Stimulated activated CD8-positive, alpha-beta memory T cell treated with anti-CD3 and anti-CD28 coated beads, Interleukin-2, amount 100 ng/mL, for 1 hour (primary cell): Measurements from ENCODE around the gene MYRF.

Experiments
- DNase-seq, 2 donors: peaks; one replicate each; pipeline ENCODE4 v3.0.0-alpha.2; 2020; ENCODE audit warnings: low read depth in 2 of 2

MYRF gene

DNA sequence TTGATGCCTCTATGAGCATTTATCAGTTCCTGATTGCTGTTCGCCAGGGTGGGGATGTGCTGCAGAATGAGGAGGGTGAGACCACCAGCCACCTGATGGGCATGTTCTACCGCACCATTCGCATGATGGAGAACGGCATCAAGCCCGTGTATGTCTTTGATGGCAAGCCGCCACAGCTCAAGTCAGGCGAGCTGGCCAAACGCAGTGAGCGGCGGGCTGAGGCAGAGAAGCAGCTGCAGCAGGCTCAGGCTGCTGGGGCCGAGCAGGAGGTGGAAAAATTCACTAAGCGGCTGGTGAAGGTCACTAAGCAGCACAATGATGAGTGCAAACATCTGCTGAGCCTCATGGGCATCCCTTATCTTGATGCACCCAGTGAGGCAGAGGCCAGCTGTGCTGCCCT lies 43.0 kb downstream of the MYRF start:
- DNase-seq = no peak

DNA sequence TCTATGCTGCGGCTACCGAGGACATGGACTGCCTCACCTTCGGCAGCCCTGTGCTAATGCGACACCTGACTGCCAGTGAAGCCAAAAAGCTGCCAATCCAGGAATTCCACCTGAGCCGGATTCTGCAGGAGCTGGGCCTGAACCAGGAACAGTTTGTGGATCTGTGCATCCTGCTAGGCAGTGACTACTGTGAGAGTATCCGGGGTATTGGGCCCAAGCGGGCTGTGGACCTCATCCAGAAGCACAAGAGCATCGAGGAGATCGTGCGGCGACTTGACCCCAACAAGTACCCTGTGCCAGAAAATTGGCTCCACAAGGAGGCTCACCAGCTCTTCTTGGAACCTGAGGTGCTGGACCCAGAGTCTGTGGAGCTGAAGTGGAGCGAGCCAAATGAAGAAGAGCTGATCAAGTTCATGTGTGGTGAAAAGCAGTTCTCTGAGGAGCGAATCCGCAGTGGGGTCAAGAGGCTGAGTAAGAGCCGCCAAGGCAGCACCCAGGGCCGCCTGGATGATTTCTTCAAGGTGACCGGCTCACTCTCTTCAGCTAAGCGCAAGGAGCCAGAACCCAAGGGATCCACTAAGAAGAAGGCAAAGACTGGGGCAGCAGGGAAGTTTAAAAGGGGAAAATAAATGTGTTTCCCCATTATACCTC lies 43.6 kb downstream of the MYRF start:
- DNase-seq = no peak

- DNase-seq = peak; percentile 39 to 45
These were observed 45.0 kb downstream of the MYRF start for GRCh38 chr11:61797263-61797944.

DNA sequence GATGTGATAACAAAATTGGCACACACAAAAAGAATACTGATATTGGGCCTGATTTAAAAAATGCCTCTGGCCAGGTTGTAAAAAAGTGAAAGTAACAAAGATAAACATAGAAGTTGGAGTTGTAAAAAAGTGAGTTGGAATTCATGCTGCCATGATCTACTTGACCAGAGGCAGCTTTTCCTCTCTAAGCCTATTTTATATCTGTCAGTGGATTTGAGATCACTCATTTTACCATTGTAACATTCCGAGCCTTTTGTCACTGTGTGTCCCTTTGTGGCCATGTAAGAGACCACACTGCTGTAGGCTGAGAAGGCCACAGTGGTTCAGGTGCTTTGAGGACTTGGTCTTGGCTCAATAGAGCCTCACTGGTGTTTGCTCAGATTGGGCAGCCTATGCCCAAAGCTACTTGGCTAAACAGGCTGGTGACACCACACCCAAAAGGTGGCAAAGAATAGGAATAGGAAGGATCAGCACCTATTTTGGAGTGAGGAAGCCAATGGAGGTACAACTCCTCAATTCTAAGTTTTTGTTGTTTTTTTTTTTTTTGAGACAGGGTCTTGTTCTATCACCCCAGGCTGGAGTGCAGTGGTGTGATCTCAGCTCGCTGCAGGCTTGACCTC lies 47.3 kb downstream of the MYRF start:
- DNase-seq = no peak

- DNase-seq = no peak
These were observed 48.2 kb downstream of the MYRF start for GRCh38 chr11:61800331-61801281.

- DNase-seq = no peak
These were observed 50.2 kb downstream of the MYRF start for GRCh38 chr11:61802605-61803004.

DNA sequence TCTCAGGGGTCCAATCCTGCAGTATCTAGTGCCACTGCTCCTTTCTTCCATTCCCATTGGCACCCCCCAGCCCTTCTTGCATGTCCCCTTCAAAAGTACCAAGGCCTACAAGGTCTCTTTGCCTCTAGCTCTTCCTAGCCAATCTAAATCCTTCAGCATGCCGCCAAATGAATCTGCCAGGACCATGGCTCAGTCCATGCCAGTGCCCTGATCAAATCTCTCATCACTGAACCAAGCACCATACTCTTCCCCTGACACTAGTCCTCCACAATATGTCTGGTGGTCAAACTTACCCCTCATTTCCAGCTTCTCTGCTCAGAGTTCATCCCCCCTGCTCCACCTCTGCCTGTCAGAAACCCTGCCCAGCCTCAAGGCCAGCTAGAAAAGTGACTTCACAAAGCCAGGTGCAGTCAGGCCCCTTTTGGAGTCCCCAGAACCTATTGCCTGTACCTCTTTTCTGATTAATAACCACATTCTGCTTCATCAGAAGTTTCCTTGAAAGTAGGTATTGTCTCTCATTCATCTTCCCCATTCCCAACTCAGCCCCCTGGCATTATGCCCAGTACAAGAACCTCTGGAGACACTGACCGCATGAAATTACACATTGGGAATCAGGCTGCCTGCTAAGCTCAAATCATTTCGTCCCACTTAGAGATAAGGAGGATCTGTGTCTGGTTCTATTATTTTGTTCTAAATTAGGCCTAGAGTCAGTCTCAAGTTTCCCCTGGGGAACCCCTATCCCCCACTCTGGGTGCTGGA lies 51.6 kb downstream of the MYRF start:
- no peak for DNase-seq

- no peak for DNase-seq
These were observed 52.7 kb downstream of the MYRF start for GRCh38 chr11:61805146-61805545.

- DNase-seq = no peak
These were observed 54.3 kb downstream of the MYRF start for GRCh38 chr11:61806785-61807184.

GRCh38 chr11:61810671-61811175 lies 58.3 kb downstream of the MYRF start:
- DNase-seq = no peak

DNA sequence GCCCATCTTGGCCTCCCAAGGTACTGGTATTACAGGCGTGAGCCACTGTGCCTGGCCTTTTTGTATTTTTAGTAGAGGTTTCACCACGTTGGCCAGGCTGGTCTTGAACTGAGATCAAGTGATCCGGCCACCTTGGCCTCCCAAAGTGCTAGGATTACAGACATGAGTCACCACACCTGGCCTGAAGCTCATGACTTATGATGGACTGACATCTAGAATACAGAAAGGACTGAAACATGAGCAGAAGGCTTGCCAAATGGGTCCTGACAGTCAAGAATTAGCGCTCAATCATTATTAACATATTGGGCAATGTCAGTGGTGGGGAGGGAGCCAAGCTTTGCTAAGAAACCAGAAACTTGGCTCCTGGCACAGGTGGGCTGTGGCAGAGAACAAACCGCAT lies 59.4 kb downstream of the MYRF start:
- DNase-seq = no peak

GRCh38 chr11:61812736-61813411 lies 60.4 kb downstream of the MYRF start:
- DNase-seq = no peak

- no peak for DNase-seq
These were observed 62.0 kb downstream of the MYRF start for GRCh38 chr11:61814247-61814957.

DNA sequence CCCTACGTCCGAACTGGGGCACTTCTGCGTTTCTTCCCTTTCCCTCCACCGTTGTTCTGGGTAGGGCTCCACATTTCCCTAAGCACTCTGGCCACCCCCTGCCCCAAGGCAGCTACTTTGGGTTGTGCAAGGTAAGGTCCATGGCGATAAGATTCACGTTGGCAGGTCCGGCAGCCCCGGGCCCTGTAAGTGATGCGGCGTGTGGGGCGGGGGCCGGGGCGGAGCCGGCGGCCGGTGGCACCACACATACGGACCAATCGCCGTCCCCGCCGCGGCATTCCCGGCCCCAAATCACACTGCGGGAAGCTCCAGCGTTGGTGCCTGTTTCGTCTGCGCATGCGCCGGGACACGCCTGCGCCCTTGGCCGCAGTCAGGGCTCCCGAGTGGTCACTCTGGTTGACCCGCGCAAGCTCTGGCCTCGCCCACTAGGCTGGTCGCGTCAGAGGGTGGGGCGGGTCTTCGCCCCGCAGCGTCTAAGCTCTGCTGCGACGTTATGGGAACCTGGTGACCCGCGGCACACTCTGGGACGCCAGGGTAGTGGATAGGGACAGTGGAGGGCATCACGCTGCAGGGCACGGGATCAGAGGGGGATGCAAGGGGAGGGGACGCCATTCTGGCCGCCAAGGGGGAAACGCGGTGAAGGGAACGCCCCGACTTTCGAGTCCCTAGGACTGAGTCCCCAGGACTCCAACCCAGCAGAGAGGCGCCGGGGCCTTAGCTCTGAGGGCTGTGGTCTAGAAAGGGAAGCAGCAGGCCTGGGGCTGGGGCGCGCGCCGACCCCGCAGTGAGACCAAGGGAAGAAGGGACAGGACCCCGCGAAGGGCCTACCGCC lies 62.7 kb downstream of the MYRF start:
- no peak for DNase-seq

- no peak for DNase-seq
These were observed 63.6 kb downstream of the MYRF start for GRCh38 chr11:61815790-61816735.

DNA sequence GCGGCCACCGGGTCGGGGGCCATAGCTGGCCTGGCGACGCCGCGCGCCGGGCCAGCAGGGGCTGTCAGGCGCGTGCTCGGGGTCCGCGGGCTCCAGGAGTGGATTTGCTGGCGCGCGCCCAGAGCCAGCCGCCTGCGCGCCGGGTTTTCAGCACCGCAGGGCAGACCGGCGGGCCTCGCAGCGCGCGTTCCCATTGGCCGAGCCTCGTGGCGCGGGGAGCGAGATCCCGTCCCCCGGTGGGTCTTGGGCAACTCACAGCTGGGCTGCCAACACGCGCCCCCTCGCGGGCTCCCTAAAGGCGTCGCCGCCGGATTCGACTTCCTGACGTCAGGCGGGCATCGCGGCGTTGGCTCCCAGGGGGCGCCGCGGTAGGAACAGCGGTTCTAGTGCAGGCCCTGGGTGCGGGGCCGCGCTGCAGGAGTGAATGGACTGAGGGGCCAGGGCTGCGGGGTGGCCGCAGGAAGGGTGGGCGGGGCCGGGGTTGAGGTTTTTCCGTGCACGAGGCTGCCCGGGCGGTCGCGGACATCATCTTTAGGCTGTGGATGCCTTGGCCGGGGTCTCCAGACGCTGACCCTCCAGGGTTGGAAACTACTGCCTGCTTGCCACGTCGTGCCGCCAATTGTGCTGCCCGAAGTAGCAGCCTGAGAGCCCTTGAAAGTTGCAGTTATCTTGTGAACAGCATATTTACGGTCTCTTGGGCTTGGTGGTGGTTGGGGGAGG lies 64.5 kb downstream of the MYRF start, which contains the start of gene FADS1:
Gene FADS1, minus strand, starts transcription at position 268 of the 720 bp plus-strand sequence. Its CDS starts 74 bp downstream, at position 194.
- peak in 1 of 2 donors; percentile 41 for DNase-seq
